Mesothelial cell of epicardium (in vitro differentiated cells): ENCODE data around the gene FBXL20. TPM values are rescaled to one million over a fixed set of nuclear protein-coding genes. Genes with fewer than 3 reads are reported as not detected.
"Not testable (repeated sequence)": the region's sequence is repeated elsewhere in the genome, so short reads cannot be mapped to it uniquely, and the experiment has no call there.

Experiments
- DNase-seq, 2 experiments: peaks; one replicate each; pipeline ENCODE4 v3.0.0; 2021; ENCODE audit warnings: low spot score in 2 of 2; ENCODE audit not compliant: unreplicated experiment in 2 of 2
- H3K27ac Mint-ChIP-seq: 2 replicates; pipeline ENCODE4 v1.8.0; 2021; ENCODE audit warnings: mixed read lengths
- H3K27me3 Mint-ChIP-seq: 2 replicates; pipeline ENCODE4 v1.8.0; 2021; ENCODE audit warnings: low read depth, mixed read lengths
- H3K36me3 Mint-ChIP-seq: 2 replicates; pipeline ENCODE4 v1.8.0; 2021; ENCODE audit warnings: mixed read lengths
- H3K4me1 Mint-ChIP-seq: 2 replicates; pipeline ENCODE4 v1.8.0; 2021; ENCODE audit warnings: mixed read lengths
- H3K4me3 Mint-ChIP-seq: 2 replicates; pipeline ENCODE4 v1.8.0; 2021; ENCODE audit warnings: mild to moderate bottlenecking, moderate library complexity, mixed read lengths
- H3K9me3 Mint-ChIP-seq: 2 replicates; pipeline ENCODE4 v1.8.0; 2021; ENCODE audit warnings: mixed read lengths
- CTCF ChIP-seq: fragments of 200-600 bp; sonication (generic); IDR thresholded peaks from one replicate; pipeline ENCODE4 v1.5.0; 2021; ENCODE audit warnings: antibody characterized with exemption; ENCODE audit not compliant: unreplicated experiment
- total RNA-seq: library from RNA; stranded (reverse); gene quantifications from 3 replicates; pipeline ENCODE4 v1.2.1, GENCODE V29; 2021

Gene FBXL20
- 28.6 to 29.1 TPM (median 29.0 TPM) in 3 replicates for total RNA-seq

GRCh38 chr17:39401412-39402243 is at the start of gene FBXL20:
Gene FBXL20, minus strand, starts transcription at chr17:39401626. Its CDS starts 224 bp downstream, at chr17:39401402.
- TF ChIP-seq CTCF: no peak
- Mint-ChIP-seq H3K36me3 (no peaks in the 10 kb centered on the region), H3K4me1 (peaks cover 17% of the 10 kb centered on the region), H3K27ac (peak within 1 kb of the TSS; percentile 95), H3K4me3 (peak within 1 kb of the TSS; percentile 92), H3K9me3 (no peaks in the 10 kb centered on the region), H3K27me3 (no peaks in the 10 kb centered on the region)
- peak; percentile 87 to 91 for DNase-seq

GRCh38 chr17:39450847-39451581 is 49.6 kb upstream of the FBXL20 start, which contains the start of gene MED1:
Gene MED1, minus strand, starts transcription at chr17:39451263. Its CDS starts 201 bp downstream, at chr17:39451062.
- H3K27me3 Mint-ChIP-seq: no peaks in the 10 kb centered on the region
- peaks cover 10% of the 10 kb centered on the region for H3K36me3 Mint-ChIP-seq
- DNase-seq: peak; percentile 86 to 90
- H3K9me3 Mint-ChIP-seq: no peaks in the 10 kb centered on the region
- peak within 1 kb of the TSS; percentile 99 for H3K4me3 Mint-ChIP-seq
- H3K27ac Mint-ChIP-seq: peak within 1 kb of the TSS; percentile 100
- H3K4me1 Mint-ChIP-seq: peaks cover 14% of the 10 kb centered on the region
- TF ChIP-seq CTCF: no peak

- H3K4me3 Mint-ChIP-seq: peak overlapping the region; percentile 99
- DNase-seq: no peak
- peak overlapping the region; percentile 100 for H3K27ac Mint-ChIP-seq
These were observed 48.6 kb upstream of the FBXL20 start for GRCh38 chr17:39450051-39450450.

GRCh38 chr17:39447561-39447960 is 46.1 kb upstream of the FBXL20 start:
- TF ChIP-seq CTCF: no peak
- Mint-ChIP-seq H3K27ac (no peak overlapping the region), H3K4me1 (peaks cover 14% of the 10 kb centered on the region), H3K27me3 (no peaks in the 10 kb centered on the region), H3K36me3 (peaks cover 20% of the 10 kb centered on the region), H3K4me3 (no peak overlapping the region), H3K9me3 (no peaks in the 10 kb centered on the region)
- DNase-seq: no peak

More at GRCh38 chr17:39450051-39450450, 48.6 kb upstream of the FBXL20 start:
- Mint-ChIP-seq H3K36me3 (peaks cover 10% of the 10 kb centered on the region), H3K27me3 (no peaks in the 10 kb centered on the region), H3K9me3 (no peaks in the 10 kb centered on the region), H3K4me1 (peaks cover 14% of the 10 kb centered on the region)
- no peak for TF ChIP-seq CTCF

- TF ChIP-seq CTCF: no peak
- Mint-ChIP-seq H3K36me3 (peaks cover 39% of the 10 kb centered on the region), H3K27me3 (no peaks in the 10 kb centered on the region), H3K4me3 (no peak overlapping the region), H3K27ac (no peak overlapping the region), H3K9me3 (no peaks in the 10 kb centered on the region), H3K4me1 (peaks cover under 1% of the 10 kb centered on the region)
- no peak for DNase-seq
These were observed 41.9 kb upstream of the FBXL20 start for GRCh38 chr17:39443326-39443725.

- H3K27ac Mint-ChIP-seq, H3K4me1 Mint-ChIP-seq, H3K9me3 Mint-ChIP-seq, H3K4me3 Mint-ChIP-seq, DNase-seq, H3K27me3 Mint-ChIP-seq: not testable (repeated sequence)
- H3K36me3 Mint-ChIP-seq: peaks cover 37% of the 10 kb centered on the region
These were observed 38.4 kb upstream of the FBXL20 start for GRCh38 chr17:39439868-39440267.
